HL-60 (cell line): ENCODE measurements around the gene OSBP2.

ENCODE experiments used
- GABPA ChIP-seq: IDR thresholded peaks from 2 replicates; pipeline ENCODE4 v1.6.1; 2012; ENCODE audit warnings: low read depth
- POLR2AphosphoS5 ChIP-seq: IDR thresholded peaks from 2 replicates; pipeline ENCODE4 v1.6.1; 2012; ENCODE audit warnings: low read depth
- REST ChIP-seq: IDR thresholded peaks from 2 replicates; pipeline ENCODE4 v1.6.1; 2012; ENCODE audit warnings: low read depth; ENCODE audit not compliant: insufficient replicate concordance
- SPI1 ChIP-seq: IDR thresholded peaks from 2 replicates; pipeline ENCODE4 v1.6.1; 2012; ENCODE audit warnings: low read depth, mild to moderate bottlenecking, borderline replicate concordance
- TF ChIP-seq, protein P1 (sequence below): IDR thresholded peaks from one replicate; pipeline ENCODE4 v1.5.1; 2011; ENCODE audit warnings: low read length, control low read depth, inconsistent platforms; ENCODE audit not compliant: insufficient read depth

DNA sequence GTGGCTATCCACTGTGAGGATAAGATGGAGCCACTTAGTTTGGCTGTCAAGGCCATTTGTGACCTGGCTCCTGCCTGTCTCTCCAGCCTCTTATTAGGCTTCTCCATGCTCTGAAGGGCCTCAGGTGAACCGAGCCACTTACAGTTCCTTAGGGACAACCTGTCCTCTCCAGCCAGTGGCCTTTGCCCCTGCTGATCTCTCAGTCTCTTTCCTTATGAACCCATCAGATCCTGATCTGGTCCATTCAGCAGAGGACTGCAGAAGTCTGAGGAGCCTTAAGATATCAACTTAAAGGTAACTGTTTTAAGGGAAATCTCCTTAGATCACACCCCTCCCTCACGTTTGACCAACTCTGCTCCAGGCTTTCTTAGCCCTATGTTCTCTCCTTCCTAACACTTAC, 29.4 kb upstream of the OSBP2 start:
- TF ChIP-seq, protein P1, sequence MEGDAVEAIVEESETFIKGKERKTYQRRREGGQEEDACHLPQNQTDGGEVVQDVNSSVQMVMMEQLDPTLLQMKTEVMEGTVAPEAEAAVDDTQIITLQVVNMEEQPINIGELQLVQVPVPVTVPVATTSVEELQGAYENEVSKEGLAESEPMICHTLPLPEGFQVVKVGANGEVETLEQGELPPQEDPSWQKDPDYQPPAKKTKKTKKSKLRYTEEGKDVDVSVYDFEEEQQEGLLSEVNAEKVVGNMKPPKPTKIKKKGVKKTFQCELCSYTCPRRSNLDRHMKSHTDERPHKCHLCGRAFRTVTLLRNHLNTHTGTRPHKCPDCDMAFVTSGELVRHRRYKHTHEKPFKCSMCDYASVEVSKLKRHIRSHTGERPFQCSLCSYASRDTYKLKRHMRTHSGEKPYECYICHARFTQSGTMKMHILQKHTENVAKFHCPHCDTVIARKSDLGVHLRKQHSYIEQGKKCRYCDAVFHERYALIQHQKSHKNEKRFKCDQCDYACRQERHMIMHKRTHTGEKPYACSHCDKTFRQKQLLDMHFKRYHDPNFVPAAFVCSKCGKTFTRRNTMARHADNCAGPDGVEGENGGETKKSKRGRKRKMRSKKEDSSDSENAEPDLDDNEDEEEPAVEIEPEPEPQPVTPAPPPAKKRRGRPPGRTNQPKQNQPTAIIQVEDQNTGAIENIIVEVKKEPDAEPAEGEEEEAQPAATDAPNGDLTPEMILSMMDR: no peak
- TF ChIP-seq POLR2AphosphoS5 (no peak), SPI1 (no peak), REST (no peak), GABPA (no peak)
